HG03469 (cell line): ENCODE data around the gene CHMP3.
"Not testable (repeated sequence)": the region's sequence is repeated elsewhere in the genome, so short reads cannot be mapped to it uniquely, and the experiment has no call there.

Experiments used
- ATAC-seq: cut with Tn5 transposase; IDR thresholded peaks from one replicate; pipeline ENCODE4 v1.9.1; 2021; ENCODE audit warnings: mild to moderate bottlenecking, moderate library complexity, moderate number of reproducible peaks; ENCODE audit not compliant: unreplicated experiment

CHMP3 gene

DNA sequence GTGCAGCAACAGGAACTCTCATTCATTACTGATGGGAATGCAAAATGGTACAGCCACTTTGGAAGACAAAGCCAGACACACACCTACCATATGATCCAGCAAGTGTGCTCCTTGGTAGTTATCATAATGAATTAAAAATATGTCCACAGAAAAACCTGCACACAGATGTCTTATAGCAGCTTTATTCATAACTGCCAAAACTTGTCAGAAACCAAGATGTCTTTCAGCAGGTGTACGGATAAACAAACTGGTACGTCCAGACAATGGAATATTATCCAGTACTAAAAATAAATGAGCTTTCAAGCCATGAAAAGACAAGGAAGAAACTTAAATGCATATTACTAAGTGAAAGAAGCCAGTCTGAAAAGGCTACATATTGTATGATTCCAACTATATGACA, 50.4 kb downstream of the CHMP3 start:
- ATAC-seq = no peak

- no peak for ATAC-seq
These were observed 51.2 kb downstream of the CHMP3 start for GRCh38 chr2:86512034-86512433.

GRCh38 chr2:86510436-86510933, 52.8 kb downstream of the CHMP3 start:
- no peak for ATAC-seq

GRCh38 chr2:86507600-86507999, 55.6 kb downstream of the CHMP3 start:
- no peak for ATAC-seq

- no peak for ATAC-seq
These were observed 62.7 kb downstream of the CHMP3 start for GRCh38 chr2:86500325-86501083.

GRCh38 chr2:86499326-86499725, 63.9 kb downstream of the CHMP3 start:
- ATAC-seq = no peak

DNA sequence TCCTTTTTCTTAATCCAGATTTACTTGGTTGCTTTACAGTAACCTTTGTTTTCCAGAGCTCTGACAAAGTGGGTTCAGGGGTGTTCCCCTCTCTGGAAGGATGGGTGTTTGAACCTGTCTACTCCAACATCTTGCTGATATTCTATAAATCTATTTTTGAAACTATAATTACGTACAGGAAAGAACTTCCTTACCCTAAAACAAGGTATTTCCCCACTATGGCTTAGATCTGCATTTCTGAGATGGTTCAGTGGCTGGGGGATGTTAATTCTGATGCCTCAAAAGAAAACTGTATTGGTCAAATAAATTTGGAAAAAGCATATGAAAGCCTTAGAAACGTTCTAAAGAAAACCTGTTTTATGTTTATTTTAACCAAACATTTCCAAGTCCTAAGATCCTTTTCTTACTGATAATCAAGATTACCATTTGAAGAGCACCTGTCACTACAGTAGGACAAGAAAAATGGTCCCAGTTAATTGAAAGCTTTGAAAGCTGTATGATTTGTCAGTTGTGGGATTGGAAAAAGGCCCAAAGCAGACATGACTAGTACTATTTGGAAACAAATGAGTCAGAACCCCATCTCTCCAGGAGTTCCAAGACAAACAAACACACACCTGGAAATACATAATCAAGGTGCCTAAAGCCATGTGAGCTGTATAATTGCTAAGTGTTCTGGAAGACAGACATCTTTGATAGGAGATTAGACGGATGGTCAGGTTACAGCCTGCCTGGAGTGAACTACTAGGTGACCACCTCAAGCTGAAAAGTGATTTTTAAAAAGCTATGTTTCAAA, 64.6 kb downstream of the CHMP3 start:
- ATAC-seq = no peak

GRCh38 chr2:86496391-86496790, 66.9 kb downstream of the CHMP3 start:
- ATAC-seq = not testable (repeated sequence)

GRCh38 chr2:86492048-86492453, 71.2 kb downstream of the CHMP3 start:
- no peak for ATAC-seq

GRCh38 chr2:86491088-86491487, 72.2 kb downstream of the CHMP3 start:
- ATAC-seq = no peak

DNA sequence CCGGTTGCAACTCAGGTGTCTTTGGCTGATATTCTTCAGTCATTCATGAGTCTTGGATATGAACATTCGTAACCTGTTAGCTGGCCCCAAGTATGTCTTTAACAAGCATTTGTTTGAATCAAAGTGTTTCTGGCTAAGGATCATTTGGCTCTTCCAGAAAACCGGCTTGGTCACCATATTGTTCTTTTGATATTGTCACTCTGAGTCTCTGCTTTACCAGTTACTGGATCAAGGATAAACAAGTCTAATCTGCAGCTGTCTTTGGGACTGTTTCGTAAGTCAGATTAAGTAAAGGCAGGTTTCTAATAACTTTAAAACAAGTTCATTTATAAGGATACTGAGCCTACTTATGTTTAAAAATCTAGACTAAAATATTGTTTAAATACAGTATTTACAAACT, 73.0 kb downstream of the CHMP3 start:
- ATAC-seq = no peak

DNA sequence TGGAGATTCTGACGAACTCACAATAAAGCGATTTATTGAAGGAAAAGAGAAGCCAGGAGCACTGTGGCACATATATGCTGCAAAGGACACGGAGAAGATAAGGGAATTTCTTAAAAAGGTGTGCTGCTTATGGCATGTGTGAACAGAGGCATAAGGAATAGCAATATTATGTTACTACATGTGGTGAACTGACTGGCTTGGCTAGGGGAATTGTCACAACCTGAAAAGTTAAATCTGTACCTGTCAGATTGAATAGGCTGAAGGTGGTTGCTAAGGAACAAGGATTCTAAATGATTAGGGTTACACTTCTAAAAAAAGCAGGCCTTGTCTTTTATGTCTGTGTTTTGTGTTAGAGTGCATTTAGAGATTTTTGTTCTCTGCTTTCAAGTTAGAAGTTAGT, 73.7 kb downstream of the CHMP3 start:
- no peak for ATAC-seq

DNA sequence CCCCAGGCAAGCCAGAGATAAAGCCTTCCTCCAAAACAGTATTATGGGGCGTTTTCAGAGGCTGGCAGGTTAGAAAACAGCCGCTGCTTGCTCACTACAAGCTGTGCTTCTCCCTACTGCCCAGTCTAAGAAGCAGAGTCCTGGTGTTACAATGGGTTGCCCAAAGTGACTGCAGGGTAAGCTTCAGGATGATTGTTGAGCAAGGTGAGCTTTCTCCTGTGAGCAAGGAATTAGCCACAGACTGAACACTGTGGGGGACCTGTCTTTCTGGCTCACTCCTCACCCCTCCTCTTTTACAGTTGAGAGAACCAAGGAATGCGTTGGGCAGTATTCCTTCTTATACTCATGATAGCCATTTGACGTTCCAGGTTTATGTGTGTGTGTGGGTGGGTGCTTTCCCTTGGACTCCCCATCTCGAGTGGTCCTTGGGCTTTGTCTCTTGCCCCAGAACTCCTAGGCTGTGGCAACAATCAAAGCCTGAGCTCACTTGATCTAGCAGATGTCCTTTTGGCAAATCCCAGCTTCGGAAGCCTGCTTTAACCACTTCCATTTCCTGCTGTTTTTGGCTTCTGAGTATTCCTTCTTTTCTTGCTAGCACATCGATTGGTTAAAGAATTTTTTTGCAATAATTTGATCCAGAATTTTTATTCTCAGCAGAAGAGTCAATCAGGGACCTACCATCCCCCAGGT, 74.5 kb downstream of the CHMP3 start:
- no peak for ATAC-seq

DNA sequence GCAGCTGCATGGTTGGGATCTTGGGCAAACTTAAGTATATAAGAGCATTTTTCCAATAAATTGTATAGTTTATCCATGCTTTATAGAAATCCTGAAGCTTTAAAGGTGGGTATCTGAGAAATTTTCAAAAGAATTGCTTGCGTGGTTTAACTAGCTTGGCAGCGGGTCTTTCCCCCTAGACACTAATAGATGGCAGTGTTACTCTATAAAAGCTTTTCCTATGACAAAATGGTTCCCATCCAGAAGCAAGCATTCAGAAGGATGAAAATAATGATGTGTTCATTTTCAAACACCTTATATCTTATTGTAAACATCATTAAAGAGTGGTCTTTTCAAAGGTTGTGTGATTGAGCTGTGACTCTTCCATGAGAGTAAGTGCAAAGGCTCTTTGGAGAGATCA, 76.2 kb downstream of the CHMP3 start:
- ATAC-seq = no peak

GRCh38 chr2:86485802-86486201, 77.4 kb downstream of the CHMP3 start:
- no peak for ATAC-seq

DNA sequence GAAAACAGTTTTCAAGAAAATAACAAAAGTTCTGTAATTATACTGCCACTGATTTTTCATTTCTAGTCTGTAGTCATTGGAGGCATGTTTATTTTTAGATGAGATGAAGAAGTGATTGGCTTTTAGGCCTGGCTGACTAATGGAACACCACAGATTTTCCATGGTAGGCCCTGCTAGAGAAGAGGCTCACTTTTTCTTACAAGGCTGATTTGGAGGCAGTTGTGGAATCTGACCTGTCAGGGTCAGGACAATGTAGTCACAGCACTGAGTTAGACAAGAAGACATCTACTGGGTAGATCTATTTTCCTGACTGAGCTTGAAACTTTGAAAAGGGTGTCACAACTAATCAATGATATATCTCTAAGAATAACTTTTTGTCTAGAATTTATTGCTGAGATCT, 78.1 kb downstream of the CHMP3 start:
- ATAC-seq = no peak

DNA sequence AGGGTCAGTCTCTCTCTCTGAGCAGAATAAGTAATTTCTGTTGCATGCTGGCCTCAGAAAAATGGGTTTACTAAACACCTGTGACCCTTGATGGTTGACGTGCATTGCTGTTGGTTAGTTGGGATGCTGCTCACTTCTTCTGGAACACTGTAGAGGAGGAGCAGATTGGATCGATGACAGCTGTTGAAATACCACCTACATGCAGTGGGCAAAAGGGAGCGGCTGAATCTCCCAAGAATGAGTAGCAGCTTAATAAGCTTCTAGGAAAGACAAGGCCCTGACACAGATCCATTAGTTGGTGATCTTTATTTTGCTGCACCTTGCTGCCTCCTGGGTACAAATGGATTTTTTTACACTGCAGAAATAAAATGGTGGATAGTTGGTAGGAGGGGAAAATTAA, 78.9 kb downstream of the CHMP3 start:
- ATAC-seq = no peak

- ATAC-seq = no peak
These were observed 81.2 kb downstream of the CHMP3 start for GRCh38 chr2:86482034-86482433.

GRCh38 chr2:86480105-86480504, 83.1 kb downstream of the CHMP3 start:
- ATAC-seq = no peak

- no peak for ATAC-seq
These were observed 85.9 kb downstream of the CHMP3 start for GRCh38 chr2:86477349-86477748.

GRCh38 chr2:86476918-86477317, 86.3 kb downstream of the CHMP3 start:
- no peak for ATAC-seq

DNA sequence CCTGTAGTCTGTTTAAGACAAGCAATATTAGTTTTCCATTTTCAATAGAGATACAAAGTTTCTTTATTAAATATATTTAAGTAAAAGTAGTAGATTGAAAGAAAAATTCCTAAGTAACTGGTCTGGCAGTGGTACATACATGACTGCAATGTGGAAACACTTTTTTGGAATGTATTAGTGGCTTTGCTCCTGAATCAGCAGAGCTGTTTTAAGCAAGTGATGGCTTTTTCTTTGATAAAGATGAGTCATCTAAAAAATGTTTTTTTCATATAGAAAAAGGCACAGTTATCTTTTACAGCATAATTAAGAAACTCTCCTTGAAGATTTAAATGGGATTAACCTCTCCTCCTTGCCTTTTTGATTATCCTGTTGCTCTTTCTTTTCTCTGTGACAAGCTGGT, 87.2 kb downstream of the CHMP3 start:
- no peak for ATAC-seq
